ENCODE results near the gene PHF5A.
A peak's percentile ranks its signal among the peaks of the same experiment; 100 is the strongest.
"Not testable (repeated sequence)": the region's sequence is repeated elsewhere in the genome, so short reads cannot be mapped to it uniquely, and the experiment has no call there.

PHF5A gene

GRCh38 chr22:41488076-41488475 lies 19.6 kb upstream of the PHF5A start:
- no peak for DNase-seq (ENCODE audit: low read depth in 4 of 4, low spot score in 1 of 4)

- no peak for DNase-seq (ENCODE audit: low read depth in 4 of 4, low spot score in 1 of 4)
Observed at GRCh38 chr22:41487037-41487935, 18.8 kb upstream of the PHF5A start.

GRCh38 chr22:41485033-41485432 lies 16.5 kb upstream of the PHF5A start:
- DNase-seq (ENCODE audit: low read depth in 4 of 4, low spot score in 1 of 4), result no peak

GRCh38 chr22:41482319-41482935 lies 13.9 kb upstream of the PHF5A start:
- DNase-seq (ENCODE audit: low read depth in 4 of 4, low spot score in 1 of 4), result no peak

GRCh38 chr22:41481925-41482318 lies 13.4 kb upstream of the PHF5A start:
- DNase-seq (ENCODE audit: low read depth in 4 of 4, low spot score in 1 of 4), result no peak

- DNase-seq (ENCODE audit: low read depth in 4 of 4, low spot score in 1 of 4), result no peak
Observed at GRCh38 chr22:41481131-41481830, 12.8 kb upstream of the PHF5A start.

- no peak for DNase-seq (ENCODE audit: low read depth in 4 of 4, low spot score in 1 of 4)
Observed at GRCh38 chr22:41480397-41480735, 11.9 kb upstream of the PHF5A start.

GRCh38 chr22:41479671-41480396 lies 11.3 kb upstream of the PHF5A start:
- DNase-seq (ENCODE audit: low read depth in 4 of 4, low spot score in 1 of 4), result no peak

- DNase-seq (ENCODE audit: low read depth in 4 of 4, low spot score in 1 of 4), result no peak
Observed at GRCh38 chr22:41478891-41479521, 10.5 kb upstream of the PHF5A start.

- DNase-seq (ENCODE audit: low read depth in 4 of 4, low spot score in 1 of 4), result no peak
Observed at GRCh38 chr22:41478473-41478872, 10.0 kb upstream of the PHF5A start.

GRCh38 chr22:41474872-41475451 lies 6.5 kb upstream of the PHF5A start:
- no peak for DNase-seq (ENCODE audit: low read depth in 4 of 4, low spot score in 1 of 4)

GRCh38 chr22:41471568-41471967 lies 3.1 kb upstream of the PHF5A start:
- no peak for DNase-seq (ENCODE audit: low read depth in 4 of 4, low spot score in 1 of 4)

- no peak for DNase-seq (ENCODE audit: low read depth in 4 of 4, low spot score in 1 of 4)
Observed at GRCh38 chr22:41470886-41471285, 2.4 kb upstream of the PHF5A start.

GRCh38 chr22:41469218-41469851 lies 843 bp upstream of the PHF5A start:
- DNase-seq (ENCODE audit: low read depth in 4 of 4, low spot score in 1 of 4), result peak in 1 of 4 experiments; percentile 27

- DNase-seq (ENCODE audit: low read depth in 4 of 4, low spot score in 1 of 4), result no peak
Observed at GRCh38 chr22:41461901-41462300, 6.6 kb downstream of the PHF5A start.

GRCh38 chr22:41460071-41460470 lies 8.4 kb downstream of the PHF5A start:
- DNase-seq (ENCODE audit: low read depth in 4 of 4, low spot score in 1 of 4), result not testable (repeated sequence)

GRCh38 chr22:41459431-41459830 lies 9.1 kb downstream of the PHF5A start:
- DNase-seq (ENCODE audit: low read depth in 4 of 4, low spot score in 1 of 4), result no peak

- no peak for DNase-seq (ENCODE audit: low read depth in 4 of 4, low spot score in 1 of 4)
Observed at GRCh38 chr22:41458161-41458728, 10.2 kb downstream of the PHF5A start.

GRCh38 chr22:41448189-41448808 lies 20.2 kb downstream of the PHF5A start:
- peak; percentile 68 to 89 (median 78) for DNase-seq (ENCODE audit: low read depth in 4 of 4, low spot score in 1 of 4)
